Caco-2 (cell line): Measurements from ENCODE around the gene PHTF1. TPM values are rescaled to one million over a fixed set of nuclear protein-coding genes. Genes with fewer than 3 reads are reported as not detected.

Source experiments
- BruUV-seq: library from RNA; stranded (reverse); fragments of 400-500 nt; replicated peaks from 2 replicates; lab custom pipeline; 2021; lab: Mats Ljungman, UMichigan
- CTCF ChIA-PET: fragments of 300-600 bp; sonication (Branson Sonifier 250); formaldehyde crosslinking; loops from one replicate; lab custom pipeline; 2022; ENCODE audit warnings: antibody characterized with exemption; lab: Charles Lee
- POLR2A ChIA-PET: fragments of 300-600 bp; sonication (Branson Sonifier 250); formaldehyde crosslinking; loops from one replicate; lab custom pipeline; 2022; ENCODE audit warnings: antibody characterized with exemption; lab: Charles Lee
- DNase-seq, 2 experiments: peaks; one replicate each; pipeline versions ENCODE4 v3.0.0 to v3.0.0-alpha.2; 2020 to 2022
- H3K27me3 ChIP-seq: replicated peaks from 2 replicates; pipeline ENCODE4 v1.6.0; 2011; ENCODE audit warnings: low read length; ENCODE audit not compliant: control insufficient read depth, insufficient read depth
- H3K36me3 ChIP-seq: 2 replicates; pipeline ENCODE4 v1.5.1; 2011; ENCODE audit warnings: low read length; ENCODE audit not compliant: control insufficient read depth, insufficient read depth
- H3K4me1 ChIP-seq: fragments of 250-450 bp; sonication (Bioruptor Pico); 2 replicates; pipeline ENCODE4 v1.5.1; 2020; ENCODE audit warnings: mild to moderate bottlenecking
- H3K4me3 ChIP-seq: 2 replicates; pipeline ENCODE4 v1.5.1; 2011; ENCODE audit warnings: low read depth, mild to moderate bottlenecking, control low read depth, low read length
- H3K9me3 ChIP-seq: fragments of 250-450 bp; sonication (Bioruptor Pico); 2 replicates; pipeline ENCODE4 v1.5.1; 2020; ENCODE audit warnings: mild to moderate bottlenecking, moderate library complexity
- H3K27ac Mint-ChIP-seq: one replicate; pipeline ENCODE4 v1.8.0; 2022; ENCODE audit warnings: mixed read lengths; ENCODE audit not compliant: unreplicated experiment
- H3K27me3 Mint-ChIP-seq: one replicate; pipeline ENCODE4 v1.8.0; 2022; ENCODE audit warnings: mixed read lengths; ENCODE audit not compliant: insufficient read depth, unreplicated experiment
- H3K36me3 Mint-ChIP-seq: one replicate; pipeline ENCODE4 v1.8.0; 2022; ENCODE audit warnings: mild to moderate bottlenecking, mixed read lengths; ENCODE audit not compliant: insufficient read depth, unreplicated experiment
- H3K4me1 Mint-ChIP-seq: one replicate; pipeline ENCODE4 v1.8.0; 2022; ENCODE audit warnings: low read depth, mixed read lengths; ENCODE audit not compliant: unreplicated experiment
- H3K4me3 Mint-ChIP-seq: one replicate; pipeline ENCODE4 v1.8.0; 2022; ENCODE audit warnings: mild to moderate bottlenecking, moderate library complexity, mixed read lengths; ENCODE audit not compliant: unreplicated experiment
- H3K9me3 Mint-ChIP-seq: one replicate; pipeline ENCODE4 v1.8.0; 2022; ENCODE audit warnings: mixed read lengths; ENCODE audit not compliant: unreplicated experiment
- intact Hi-C: fragments of 100-400 bp; cut with micrococcal nuclease; formaldehyde crosslinking; loops from one replicate; pipeline ENCODE4 v1.10.0; 2022; ENCODE audit not compliant: unreplicated experiment
- total RNA-seq: library from RNA; stranded (reverse); gene quantifications from 2 replicates; pipeline ENCODE4 v1.2.3, GENCODE V29; 2022
- TF ChIP-seq, protein P1 (sequence below), 2 experiments: fragments of 200-600 bp in 1 of 2; IDR thresholded peaks; 1 replicate in 1 of 2; 2 replicates in 1 of 2; pipeline versions ENCODE4 v1.5.1 to v1.8.0; 2011 to 2022; ENCODE audit warnings: antibody characterized with exemption in 1 of 2, control low read depth in 1 of 2, inconsistent platforms in 1 of 2, low read depth in 1 of 2, low read length in 1 of 2, mild to moderate bottlenecking in 1 of 2, moderate library complexity in 1 of 2; ENCODE audit not compliant: insufficient read depth in 1 of 2, severe bottlenecking in 1 of 2, unreplicated experiment in 1 of 2

The PHTF1 gene
- total RNA-seq, 1 experiment from 2014 or later = 10.4 TPM

DNA sequence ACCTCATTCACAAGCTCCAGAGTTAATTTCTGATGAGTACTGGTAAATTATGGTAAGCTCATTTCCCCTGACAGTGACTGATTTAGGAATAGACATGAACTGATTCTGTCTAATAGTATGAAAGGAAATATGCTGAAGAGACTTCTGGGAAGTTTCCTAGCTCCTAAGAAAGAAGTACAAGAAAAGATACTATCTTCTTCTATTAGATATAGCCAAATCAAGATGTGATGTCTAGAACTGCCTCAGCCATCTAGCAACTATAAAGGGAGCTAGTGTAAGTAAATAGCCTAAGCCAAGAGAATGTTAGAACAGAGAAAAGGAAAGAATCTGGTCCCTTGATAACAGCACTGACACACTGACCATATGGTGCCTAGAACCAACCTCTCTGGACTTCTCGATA, 10.7 kb upstream of the PHTF1 start:
- ChIA-PET POLR2A (no interaction called here), CTCF (no interaction called here)
- Mint-ChIP-seq H3K36me3 (no peaks in the 10 kb centered on the region), H3K9me3 (no peaks in the 10 kb centered on the region), H3K27me3 (no peaks in the 10 kb centered on the region), H3K27ac (no peak overlapping the region), H3K4me1 (no peaks in the 10 kb centered on the region), H3K4me3 (no peak overlapping the region)
- Histone ChIP-seq H3K9me3 (no peaks in the 10 kb centered on the region), H3K4me3 (no peak overlapping the region), H3K4me1 (no peaks in the 10 kb centered on the region), H3K27me3 (no peaks in the 10 kb centered on the region), H3K36me3 (no peaks in the 10 kb centered on the region)
- BruUV-seq = no TSS peak
- TF ChIP-seq, protein P1, sequence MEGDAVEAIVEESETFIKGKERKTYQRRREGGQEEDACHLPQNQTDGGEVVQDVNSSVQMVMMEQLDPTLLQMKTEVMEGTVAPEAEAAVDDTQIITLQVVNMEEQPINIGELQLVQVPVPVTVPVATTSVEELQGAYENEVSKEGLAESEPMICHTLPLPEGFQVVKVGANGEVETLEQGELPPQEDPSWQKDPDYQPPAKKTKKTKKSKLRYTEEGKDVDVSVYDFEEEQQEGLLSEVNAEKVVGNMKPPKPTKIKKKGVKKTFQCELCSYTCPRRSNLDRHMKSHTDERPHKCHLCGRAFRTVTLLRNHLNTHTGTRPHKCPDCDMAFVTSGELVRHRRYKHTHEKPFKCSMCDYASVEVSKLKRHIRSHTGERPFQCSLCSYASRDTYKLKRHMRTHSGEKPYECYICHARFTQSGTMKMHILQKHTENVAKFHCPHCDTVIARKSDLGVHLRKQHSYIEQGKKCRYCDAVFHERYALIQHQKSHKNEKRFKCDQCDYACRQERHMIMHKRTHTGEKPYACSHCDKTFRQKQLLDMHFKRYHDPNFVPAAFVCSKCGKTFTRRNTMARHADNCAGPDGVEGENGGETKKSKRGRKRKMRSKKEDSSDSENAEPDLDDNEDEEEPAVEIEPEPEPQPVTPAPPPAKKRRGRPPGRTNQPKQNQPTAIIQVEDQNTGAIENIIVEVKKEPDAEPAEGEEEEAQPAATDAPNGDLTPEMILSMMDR (IDR thresholded peaks at IDR 0.05; ENCODE audit: insufficient read depth in 1 of 2, low read depth in 1 of 2, low read length in 1 of 2, severe bottlenecking in 1 of 2, unreplicated experiment in 1 of 2) = no peak
- DNase-seq = no peak
- intact Hi-C loops = no loop called here

DNA sequence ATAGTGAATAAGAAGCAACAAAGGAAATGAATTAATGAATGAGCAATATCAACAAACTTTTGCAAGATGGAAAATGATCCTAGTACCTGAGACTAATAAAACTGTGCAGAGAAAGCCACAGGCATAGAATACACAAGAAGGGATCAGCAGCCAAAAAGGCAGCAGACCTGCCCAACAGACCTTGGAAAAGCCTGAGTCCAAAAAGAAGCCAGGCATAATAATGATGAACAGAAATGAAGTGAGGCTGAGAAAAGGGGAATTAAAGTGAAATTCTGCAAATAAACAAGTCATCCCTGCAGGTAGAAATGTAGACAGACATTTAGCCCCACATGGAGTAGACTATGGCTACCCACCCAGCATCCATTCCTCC, 10.3 kb upstream of the PHTF1 start:
- no peak overlapping the region for H3K4me3 ChIP-seq
- H3K27ac Mint-ChIP-seq = no peak overlapping the region
- CTCF ChIA-PET = no interaction called here
- H3K9me3 ChIP-seq = no peaks in the 10 kb centered on the region
- no peaks in the 10 kb centered on the region for H3K4me1 ChIP-seq
- TF ChIP-seq, protein P1 (IDR thresholded peaks at IDR 0.05; ENCODE audit: insufficient read depth in 1 of 2, low read depth in 1 of 2, low read length in 1 of 2, severe bottlenecking in 1 of 2, unreplicated experiment in 1 of 2) = no peak
- DNase-seq = no peak
- BruUV-seq = no TSS peak
- H3K36me3 ChIP-seq = no peaks in the 10 kb centered on the region
- no peaks in the 10 kb centered on the region for H3K36me3 Mint-ChIP-seq
- intact Hi-C loops = no loop called here
- H3K4me3 Mint-ChIP-seq = no peak overlapping the region
- H3K27me3 Mint-ChIP-seq = no peaks in the 10 kb centered on the region
- POLR2A ChIA-PET = no interaction called here
- H3K4me1 Mint-ChIP-seq = no peaks in the 10 kb centered on the region
- no peaks in the 10 kb centered on the region for H3K27me3 ChIP-seq
- no peaks in the 10 kb centered on the region for H3K9me3 Mint-ChIP-seq

DNA sequence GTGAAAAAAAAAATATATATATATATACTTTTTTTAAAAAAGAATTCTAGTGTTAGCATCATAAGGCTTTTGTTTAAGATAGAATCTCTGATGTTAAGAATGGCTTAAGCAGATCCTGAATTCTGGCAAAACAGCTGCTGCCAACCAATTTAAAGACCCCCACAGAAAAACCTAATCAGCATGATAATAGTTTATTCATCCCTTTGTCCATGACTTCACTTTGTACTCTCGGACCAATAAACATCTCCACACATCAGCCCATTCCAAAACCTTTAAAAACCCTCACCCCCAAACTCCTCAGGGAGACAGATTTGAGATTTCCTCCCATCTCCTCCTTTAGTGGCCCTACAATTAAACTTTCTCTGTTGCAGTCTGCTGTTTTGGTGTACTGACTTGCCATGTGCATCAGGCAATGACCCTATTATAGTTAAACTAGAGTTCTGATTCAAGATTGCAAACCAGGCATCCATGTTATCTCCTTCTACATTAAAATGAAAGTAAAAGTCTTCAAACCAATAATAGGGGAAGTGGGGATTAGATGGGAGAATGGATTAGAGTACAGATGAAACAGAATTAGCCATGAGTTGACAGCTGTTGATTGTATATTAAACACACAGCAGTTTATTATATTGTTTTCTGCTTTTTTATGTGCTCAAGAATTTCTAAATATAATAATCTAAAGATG, 9.8 kb upstream of the PHTF1 start:
- H3K36me3 ChIP-seq = no peaks in the 10 kb centered on the region
- no peak overlapping the region for H3K27ac Mint-ChIP-seq
- H3K36me3 Mint-ChIP-seq = no peaks in the 10 kb centered on the region
- H3K4me1 ChIP-seq = no peaks in the 10 kb centered on the region
- H3K4me1 Mint-ChIP-seq = no peaks in the 10 kb centered on the region
- DNase-seq = no peak
- ChIA-PET CTCF (no interaction called here), POLR2A (no interaction called here)
- H3K4me3 Mint-ChIP-seq = no peak overlapping the region
- no peak overlapping the region for H3K4me3 ChIP-seq
- intact Hi-C loops = no loop called here
- H3K9me3 Mint-ChIP-seq = no peaks in the 10 kb centered on the region
- H3K27me3 Mint-ChIP-seq = no peaks in the 10 kb centered on the region
- TF ChIP-seq, protein P1 (IDR thresholded peaks at IDR 0.05; ENCODE audit: insufficient read depth in 1 of 2, low read depth in 1 of 2, low read length in 1 of 2, severe bottlenecking in 1 of 2, unreplicated experiment in 1 of 2) = no peak
- no TSS peak for BruUV-seq
- H3K27me3 ChIP-seq = no peaks in the 10 kb centered on the region
- no peaks in the 10 kb centered on the region for H3K9me3 ChIP-seq
